ENCODE measurements around the gene PTPRD. TPM values are rescaled to one million over a fixed set of nuclear protein-coding genes. Genes with fewer than 3 reads are reported as not detected.

The PTPRD gene
- total RNA-seq, 1 experiment from 2014 or later = 32.5 TPM

- Histone ChIP-seq H2BK12ac (ENCODE audit: insufficient read length, low read depth, low read length) (no peak overlapping the region), H3K56ac (ENCODE audit: insufficient read length, low read depth, low read length) (no peak overlapping the region), H2BK120ac (ENCODE audit: low read depth, low read length, poor library complexity, severe bottlenecking) (no peak overlapping the region), H2AK5ac (ENCODE audit: insufficient read length, low read length) (no peak overlapping the region), H2AFZ (ENCODE audit: low read length) (no peak overlapping the region), H3K27me3 (ENCODE audit: insufficient read depth, low read length) (no peaks in the 10 kb centered on the region), H3K4ac (ENCODE audit: low read depth, low read length) (no peak overlapping the region), H3K27ac (ENCODE audit: insufficient read length, low read depth, low read length) (no peak overlapping the region), H4K91ac (ENCODE audit: insufficient read length, low read depth, low read length) (no peak overlapping the region), H3K23ac (ENCODE audit: insufficient read length, low read depth, low read length) (no peak overlapping the region), H3K4me2 (ENCODE audit: insufficient read depth, insufficient read length, low read length) (no peak overlapping the region), H2BK15ac (ENCODE audit: low read depth, low read length) (no peak overlapping the region), H3K9ac (ENCODE audit: extremely low read depth, insufficient read length, low read length) (no peak overlapping the region), H3K9me3 (ENCODE audit: control insufficient read depth, low read depth, low read length) (no peaks in the 10 kb centered on the region), H4K20me1 (ENCODE audit: control insufficient read depth, insufficient read depth, insufficient read length) (no peaks in the 10 kb centered on the region), H3K23me2 (ENCODE audit: insufficient read length, low read depth, low read length, poor library complexity, severe bottlenecking) (no peaks in the 10 kb centered on the region), H3K18ac (ENCODE audit: insufficient read length, low read depth, low read length) (no peak overlapping the region), H3K14ac (ENCODE audit: insufficient read depth, low read length) (no peak overlapping the region), H3K79me1 (ENCODE audit: insufficient read depth, low read depth, low read length, poor library complexity, severe bottlenecking) (no peaks in the 10 kb centered on the region), H3K79me2 (ENCODE audit: insufficient read depth, low read length) (no peaks in the 10 kb centered on the region), H4K5ac (ENCODE audit: insufficient read length, low read depth, low read length) (no peak overlapping the region), H2BK20ac (ENCODE audit: low read depth, low read length, poor library complexity, severe bottlenecking) (no peak overlapping the region), H4K8ac (replicated peaks; ENCODE audit: insufficient read length, low read depth, low read length) (no peak overlapping the region), H3T11ph (ENCODE audit: low read length) (no peak overlapping the region), H2BK5ac (ENCODE audit: insufficient read length, low read length) (no peak overlapping the region), H3K4me1 (ENCODE audit: insufficient read depth, low read length) (no peaks in the 10 kb centered on the region; the same call in 1 of the 2 replicates)
- Mint-ChIP-seq H3K4me1 (peaks cover 14 to 18% of the 10 kb centered on the region in 2 experiments), H3K27me3 (ENCODE audit: low read depth) (no peaks in the 10 kb centered on the region), H3K27ac (peak overlapping the region; percentile 15 to 49 (median 36); a peak in 3 of 7 replicates), H3K36me3 (ENCODE audit: insufficient read depth in 1 of 3, low read depth in 3 of 3) (no peaks in the 10 kb centered on the region; a peak in 1 of 7 replicates), H3K4me3 (no peak overlapping the region; a peak in 1 of 5 replicates), H3K9me3 (no peaks in the 10 kb centered on the region)
- peak; percentile 29; the same call in 2 of the 3 replicates for TF ChIP-seq CTCF (conservative IDR thresholded peaks at IDR 0.05)
- DNase-seq = no peak
- WGBS (ENCODE audit: extremely low coverage, insufficient read length, low lambda C conversion rate) = no CpG with 5 or more reads among the region's 3 CpGs
Observed at GRCh38 chr9:10232352-10232930, 380.4 kb downstream of the PTPRD start.

All from H9 (cell line).